T-cell (primary cell): ENCODE data around the gene SRD5A3. TPM values are rescaled to one million over a fixed set of nuclear protein-coding genes. Genes with fewer than 3 reads are reported as not detected.

Experiments used
- ATAC-seq, 4 experiments: fragments of 200-7000 bp in 3 of 4; fragments of 150-1000 bp in 1 of 4; cut with Tn5 transposase; replicated peaks in 1 of 4; 1 replicate in 3 of 4; 2 replicates in 1 of 4; pipeline ENCODE4 v1.10.0; 2021; ENCODE audit warnings: moderate library complexity in 3 of 4, mild to moderate bottlenecking in 2 of 4, moderate number of reproducible peaks in 1 of 4
- CTCF ChIA-PET, 2 donors: fragments of 300-600 bp; sonication (Branson Sonifier 250); formaldehyde crosslinking; loops; one replicate each; lab custom pipeline; 2022; ENCODE audit warnings: antibody characterized with exemption in 2 of 2; lab: Charles Lee
- POLR2A ChIA-PET, 2 donors: fragments of 300-600 bp; sonication (Branson Sonifier 250); formaldehyde crosslinking; loops; one replicate each; lab custom pipeline; 2022; ENCODE audit warnings: antibody characterized with exemption in 2 of 2; lab: Charles Lee
- DNase-seq, 35 experiments: peaks; one replicate each; pipeline versions ENCODE4 v3.0.0 to v3.0.0-alpha.2; 2013 to 2023
- H3K27ac ChIP-seq: one replicate; pipeline ENCODE4 v1.5.1; 2013; ENCODE audit warnings: low read length
- H3K27me3 ChIP-seq, 2 experiments: replicated peaks in 1 of 2; 1 replicate in 1 of 2; 2 replicates in 1 of 2; pipeline versions ENCODE4 v1.6.1 to v1.7.0; 2013; ENCODE audit warnings: low read length in 1 of 2, mixed read lengths in 1 of 2; ENCODE audit not compliant: control insufficient read depth in 2 of 2, insufficient read depth in 2 of 2; ENCODE audit errors: extremely low read depth in 1 of 2
- H3K36me3 ChIP-seq, 2 donors: 1 replicate in 1 of 2; 2 replicates in 1 of 2; pipeline versions ENCODE4 v1.6.1 to v1.7.0; 2013; ENCODE audit warnings: low read length in 1 of 2; ENCODE audit not compliant: control insufficient read depth in 2 of 2, insufficient read depth in 1 of 2; ENCODE audit errors: extremely low read depth in 1 of 2
- H3K4me1 ChIP-seq, 2 experiments: 1 replicate in 1 of 2; 2 replicates in 1 of 2; pipeline versions ENCODE4 v1.6.1 to v1.7.0; 2013; ENCODE audit warnings: low read length in 2 of 2, mixed read lengths in 1 of 2; ENCODE audit not compliant: insufficient read depth in 2 of 2, control insufficient read depth in 1 of 2; ENCODE audit errors: extremely low read depth in 1 of 2
- H3K4me3 ChIP-seq, 2 donors: 1 replicate in 1 of 2; 2 replicates in 1 of 2; pipeline versions ENCODE4 v1.5.1 to v1.7.0; 2013; ENCODE audit warnings: mild to moderate bottlenecking in 2 of 2, low read length in 1 of 2, moderate library complexity in 1 of 2; ENCODE audit not compliant: control insufficient read depth in 1 of 2; ENCODE audit errors: extremely low read depth in 1 of 2
- H3K9me3 ChIP-seq: 2 replicates; pipeline ENCODE4 v1.7.0; 2013
- H3K27ac Mint-ChIP-seq, 2 donors: one replicate each; pipeline ENCODE4 v1.8.0; 2020 to 2021; ENCODE audit warnings: mild to moderate bottlenecking in 2 of 2, mixed read lengths in 2 of 2
- H3K27me3 Mint-ChIP-seq, 2 donors: one replicate each; pipeline ENCODE4 v1.8.0; 2021 to 2022; ENCODE audit warnings: mixed read lengths in 2 of 2
- H3K36me3 Mint-ChIP-seq: one replicate; pipeline ENCODE4 v1.8.0; 2021; ENCODE audit warnings: mixed read lengths
- H3K4me1 Mint-ChIP-seq, 3 donors: one replicate each; pipeline ENCODE4 v1.8.0; 2020 to 2022; ENCODE audit warnings: mixed read lengths in 3 of 3, mild to moderate bottlenecking in 1 of 3
- H3K4me3 Mint-ChIP-seq, 3 donors: one replicate each; pipeline ENCODE4 v1.8.0; 2020 to 2022; ENCODE audit warnings: mild to moderate bottlenecking in 3 of 3, mixed read lengths in 3 of 3, moderate library complexity in 3 of 3
- H3K9me3 Mint-ChIP-seq, 3 donors: one replicate each; pipeline ENCODE4 v1.8.0; 2020 to 2022; ENCODE audit warnings: mixed read lengths in 3 of 3
- WGBS: methylation state at CpG from one replicate; pipeline ENCODE4 v1.1.5; 2013; ENCODE audit warnings: missing lambda C conversion rate; ENCODE audit not compliant: insufficient coverage; 5-methylcytosine and 5-hydroxymethylcytosine counted together
- total RNA-seq, 35 experiments: library from RNA in 6 of 35; stranded (reverse) in 6 of 35; fragments of 120-200 nt in 1 of 35; gene quantifications; one replicate each; pipeline versions ENCODE4 v1.2.1 to v1.2.4 and lab custom pipeline; 2013 to 2026

SRD5A3 gene
- total RNA-seq, 5 donors from 2014 or later (not counting 1 experiment from before 2014, with no cell fraction given), result 3.6 to 6.8 (median 4.1) TPM

DNA sequence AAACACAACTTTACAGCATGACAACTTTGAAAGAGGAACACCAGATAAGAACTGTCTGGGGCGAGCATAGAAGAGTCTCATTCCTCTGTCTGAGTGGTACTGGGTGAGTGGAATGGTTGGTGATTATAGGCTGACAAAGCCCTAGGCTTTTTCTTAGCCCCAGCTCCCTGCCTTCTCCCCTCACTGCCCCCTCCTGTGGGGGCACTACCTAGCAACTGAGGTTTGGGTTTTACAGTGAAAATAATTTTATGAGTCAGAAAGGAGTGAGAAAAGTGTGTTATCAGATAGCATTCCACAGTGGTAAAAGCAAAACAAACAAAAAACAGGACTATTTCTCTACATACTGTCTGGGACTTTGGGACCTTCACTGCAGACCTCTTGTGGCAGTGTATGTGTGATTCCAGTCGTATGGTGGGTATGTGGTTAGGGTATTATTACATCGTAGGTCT is 39.2 kb downstream of the SRD5A3 start:
- 86% methylated on average over 1 of the region's 3 CpGs for WGBS

DNA sequence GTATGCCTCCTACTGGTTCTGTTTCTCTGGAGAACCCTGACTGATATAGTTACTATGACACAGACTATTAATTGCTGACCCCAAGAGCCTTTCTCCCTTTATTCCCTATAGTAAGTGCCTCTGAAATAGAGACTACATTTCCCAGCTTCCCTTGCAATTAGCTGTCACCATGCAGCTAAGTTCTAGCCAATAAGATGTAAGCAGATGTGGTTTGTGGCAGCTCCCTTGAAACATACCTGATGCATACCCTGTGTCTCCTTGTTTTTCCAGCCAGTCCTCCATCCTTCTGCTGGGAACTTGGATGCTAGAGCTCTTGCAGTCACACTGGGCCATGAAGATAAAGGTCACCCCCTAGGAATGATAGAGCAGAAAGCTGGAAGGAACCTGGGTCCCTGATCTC is 40.0 kb downstream of the SRD5A3 start:
- no peaks in the 10 kb centered on the region for H3K27me3 Mint-ChIP-seq
- DNase-seq, result peak in 1 of 35 experiments; percentile 18

More for the DNA sequence above, 39.2 kb downstream of the SRD5A3 start:
- H3K4me1 Mint-ChIP-seq, result no peaks in the 10 kb centered on the region
- DNase-seq (no peak), ATAC-seq (no peak)
- POLR2A ChIA-PET, result no interaction called here
- no peaks in the 10 kb centered on the region for H3K9me3 ChIP-seq
- CTCF ChIA-PET, result no interaction called here
- no peaks in the 10 kb centered on the region for H3K36me3 ChIP-seq
- H3K27ac ChIP-seq, result no peak overlapping the region
- no peaks in the 10 kb centered on the region for H3K9me3 Mint-ChIP-seq
- H3K4me1 ChIP-seq, result no peaks in the 10 kb centered on the region
- no peak overlapping the region for H3K4me3 ChIP-seq
- H3K27me3 ChIP-seq, result no peaks in the 10 kb centered on the region
- no peak overlapping the region for H3K4me3 Mint-ChIP-seq
- no peaks in the 10 kb centered on the region for H3K36me3 Mint-ChIP-seq
- H3K27ac Mint-ChIP-seq, result no peak overlapping the region
- no peaks in the 10 kb centered on the region for H3K27me3 Mint-ChIP-seq

DNA sequence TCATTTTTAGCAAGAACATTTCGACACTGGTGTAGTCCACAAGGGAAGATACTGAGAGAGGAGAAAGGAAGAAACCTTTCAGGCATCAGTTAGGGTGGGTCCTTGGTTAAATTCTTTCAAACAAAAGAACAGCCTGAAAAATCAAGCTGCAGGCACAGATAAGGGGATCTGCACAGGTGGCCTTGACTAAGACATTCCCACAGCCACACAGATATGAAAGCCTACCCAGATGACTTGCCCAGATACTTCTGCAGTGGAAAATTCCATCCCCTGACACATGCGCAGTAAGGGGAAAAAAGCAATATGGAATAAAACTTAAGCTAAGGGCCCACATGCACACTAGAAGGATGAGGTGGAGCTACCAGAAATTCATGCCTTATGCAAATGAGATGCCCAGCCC is 40.8 kb downstream of the SRD5A3 start:
- H3K36me3 ChIP-seq, result no peaks in the 10 kb centered on the region
- ChIA-PET POLR2A (interaction anchor here in 1 of 2 donors (0.9 kb wide), 1 partner anchor 159 kb away, joined by 4 read pairs; no protein-coding TSS in a partner anchor), CTCF (interaction anchor here in 1 of 2 donors (1.1 kb wide), 1 partner anchor 1365 kb away, joined by 4 read pairs; no protein-coding TSS in a partner anchor)
- Mint-ChIP-seq H3K9me3 (no peaks in the 10 kb centered on the region), H3K27ac (no peak overlapping the region), H3K36me3 (no peaks in the 10 kb centered on the region), H3K27me3 (no peaks in the 10 kb centered on the region), H3K4me1 (no peaks in the 10 kb centered on the region), H3K4me3 (no peak overlapping the region)
- no peaks in the 10 kb centered on the region for H3K4me1 ChIP-seq
- H3K27ac ChIP-seq, result no peak overlapping the region
- H3K4me3 ChIP-seq, result no peak overlapping the region
- H3K27me3 ChIP-seq, result no peaks in the 10 kb centered on the region
- WGBS, result no CpG with 5 or more reads among the region's 2 CpGs
- DNase-seq (no peak), ATAC-seq (no peak)
- H3K9me3 ChIP-seq, result no peaks in the 10 kb centered on the region

More for the DNA sequence above, 40.0 kb downstream of the SRD5A3 start:
- no peaks in the 10 kb centered on the region for H3K27me3 ChIP-seq
- peak in 2 of 4 experiments; percentile 52 to 60 for ATAC-seq
- Mint-ChIP-seq H3K9me3 (no peaks in the 10 kb centered on the region), H3K4me1 (no peaks in the 10 kb centered on the region), H3K4me3 (no peak overlapping the region), H3K27ac (no peak overlapping the region), H3K36me3 (no peaks in the 10 kb centered on the region)
- no peak overlapping the region for H3K27ac ChIP-seq
- POLR2A ChIA-PET, result interaction anchor here in 1 of 2 donors (0.6 to 0.9 kb wide), 2 partner anchors 159 to 475 kb away, joined by 3 to 4 read pairs; no protein-coding TSS in a partner anchor
- no peak overlapping the region for H3K4me3 ChIP-seq
- H3K36me3 ChIP-seq, result no peaks in the 10 kb centered on the region
- no peaks in the 10 kb centered on the region for H3K4me1 ChIP-seq
- no peaks in the 10 kb centered on the region for H3K9me3 ChIP-seq
- CTCF ChIA-PET, result interaction anchor here in 1 of 2 donors (1.0 kb wide), 1 partner anchor 9 kb away, joined by 8 read pairs; the partner anchor contains the start of gene TMEM165

GRCh38 chr4:55393461-55394320 is 47.6 kb downstream of the SRD5A3 start:
- Mint-ChIP-seq H3K9me3 (no peaks in the 10 kb centered on the region), H3K27ac (peak overlapping the region in 1 of 2 donors; percentile 13), H3K36me3 (peaks cover 7% of the 10 kb centered on the region), H3K4me3 (peak overlapping the region in 2 of 3 donors; percentile 37 to 48), H3K27me3 (no peaks in the 10 kb centered on the region), H3K4me1 (peaks cover 28 to 31% (median 30%) of the 10 kb centered on the region in 3 donors)
- Histone ChIP-seq H3K27me3 (no peaks in the 10 kb centered on the region), H3K4me1 (peaks cover 20% of the 10 kb centered on the region in 2 experiments), H3K9me3 (no peaks in the 10 kb centered on the region), H3K4me3 (no peak overlapping the region), H3K36me3 (no peaks in the 10 kb centered on the region), H3K27ac (no peak overlapping the region)
- 100% methylated on average over 1 of the region's 4 CpGs for WGBS
- no peak for ATAC-seq
- DNase-seq, result no peak
- POLR2A ChIA-PET, result interaction anchor here in 1 of 2 donors (0.5 kb wide), 1 partner anchor 17 kb away, joined by 4 read pairs; no protein-coding TSS in a partner anchor
- CTCF ChIA-PET, result interaction anchor here (0.6 to 1.6 kb wide), 5 partner anchors 12 to 1483 kb away, joined by 3 to 6 read pairs (median 3); partner anchors contain the start of gene SRD5A3 (in 1 of the 2)

DNA sequence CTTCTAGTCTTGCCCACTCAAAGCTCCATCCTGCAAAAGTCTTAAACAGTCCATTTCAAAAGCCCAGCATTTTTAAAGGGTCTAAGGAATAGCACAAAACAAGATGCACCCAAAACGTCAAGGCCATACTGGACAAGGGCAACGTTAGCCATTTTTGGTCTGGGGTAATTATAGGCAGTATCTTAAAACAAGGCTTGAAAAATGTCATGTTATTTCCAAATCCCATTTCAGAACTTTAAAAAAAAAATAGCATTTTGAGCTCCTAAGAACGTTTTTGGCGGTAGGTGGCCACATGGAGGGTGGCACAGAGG is 49.1 kb downstream of the SRD5A3 start:
- H3K27me3 Mint-ChIP-seq, result no peaks in the 10 kb centered on the region
- DNase-seq (no peak), ATAC-seq (no peak)
- Histone ChIP-seq H3K27ac (peak overlapping the region; percentile 79), H3K9me3 (no peaks in the 10 kb centered on the region), H3K4me3 (peak overlapping the region; percentile 42 to 81), H3K4me1 (peaks cover 26% of the 10 kb centered on the region in 2 experiments), H3K27me3 (no peaks in the 10 kb centered on the region), H3K36me3 (no peaks in the 10 kb centered on the region)
- H3K4me3 Mint-ChIP-seq, result peak overlapping the region; percentile 95 to 97 (median 96)
- peaks cover 36 to 40% (median 39%) of the 10 kb centered on the region in 3 donors for H3K4me1 Mint-ChIP-seq
- no peaks in the 10 kb centered on the region for H3K9me3 Mint-ChIP-seq
- peaks cover 11% of the 10 kb centered on the region for H3K36me3 Mint-ChIP-seq
- 0% methylated on average over 2 of the region's 4 CpGs for WGBS
- ChIA-PET POLR2A (interaction anchor here (0.5 to 1.0 kb wide), 7 partner anchors 11 to 471 kb away, joined by 3 to 4 read pairs (median 3); no protein-coding TSS in a partner anchor), CTCF (interaction anchor here (0.5 to 2.2 kb wide), 14 partner anchors 9 to 1522 kb away, joined by 3 to 26 read pairs (median 4); partner anchors contain the start of genes SRD5A3 (in 2 of the 2), PAICS (in 1 of the 2) and PPAT (in 1 of the 2))
- peak overlapping the region; percentile 95 to 99 for H3K27ac Mint-ChIP-seq
